Measurements from ENCODE around the gene INO80.
A peak's percentile ranks its signal among the peaks of the same experiment; 100 is the strongest.

GRCh38 chr15:40952901-40953712 is 163.0 kb downstream of the INO80 start, which contains the start of gene CHAC1:
- TF ChIP-seq CTCF (IDR thresholded peaks at IDR 0.05): peak in 2 of 7 experiments; percentile 1 to 13
- TF ChIP-seq POLR2A (IDR thresholded peaks at IDR 0.05): peak; percentile 81 to 86 (median 84)
